ENCODE data around the gene ELMO1. TPM values are rescaled to one million over a fixed set of nuclear protein-coding genes. Genes with fewer than 3 reads are reported as not detected.
A peak's percentile ranks its signal among the peaks of the same experiment; 100 is the strongest.

Gene ELMO1
- total and polyA plus RNA-seq, 2 of the 13 experiments (the other 11 are each of a cell fraction or from before 2014, with no cell fraction given) = 0.11 to 0.17 TPM

DNA sequence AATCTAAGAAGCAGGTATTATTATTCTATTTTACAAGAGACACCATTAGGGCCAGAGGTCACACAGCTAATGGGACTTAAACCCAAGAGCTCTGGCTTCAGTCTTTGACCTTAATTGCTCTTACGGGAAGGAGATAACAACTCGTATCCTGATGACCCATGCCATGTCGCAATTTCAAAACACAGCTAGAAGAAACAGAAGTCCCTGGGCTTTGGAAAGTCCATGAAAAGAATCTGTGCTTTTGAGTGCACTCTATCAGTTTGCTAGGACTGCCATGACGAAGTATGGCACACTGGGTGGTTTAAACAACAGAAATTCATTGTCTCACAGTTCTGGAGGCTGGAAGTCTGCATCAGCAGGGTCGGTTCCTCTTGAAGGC, 476.5 kb downstream of the ELMO1 start (continued):
- TF ChIP-seq, protein P1, sequence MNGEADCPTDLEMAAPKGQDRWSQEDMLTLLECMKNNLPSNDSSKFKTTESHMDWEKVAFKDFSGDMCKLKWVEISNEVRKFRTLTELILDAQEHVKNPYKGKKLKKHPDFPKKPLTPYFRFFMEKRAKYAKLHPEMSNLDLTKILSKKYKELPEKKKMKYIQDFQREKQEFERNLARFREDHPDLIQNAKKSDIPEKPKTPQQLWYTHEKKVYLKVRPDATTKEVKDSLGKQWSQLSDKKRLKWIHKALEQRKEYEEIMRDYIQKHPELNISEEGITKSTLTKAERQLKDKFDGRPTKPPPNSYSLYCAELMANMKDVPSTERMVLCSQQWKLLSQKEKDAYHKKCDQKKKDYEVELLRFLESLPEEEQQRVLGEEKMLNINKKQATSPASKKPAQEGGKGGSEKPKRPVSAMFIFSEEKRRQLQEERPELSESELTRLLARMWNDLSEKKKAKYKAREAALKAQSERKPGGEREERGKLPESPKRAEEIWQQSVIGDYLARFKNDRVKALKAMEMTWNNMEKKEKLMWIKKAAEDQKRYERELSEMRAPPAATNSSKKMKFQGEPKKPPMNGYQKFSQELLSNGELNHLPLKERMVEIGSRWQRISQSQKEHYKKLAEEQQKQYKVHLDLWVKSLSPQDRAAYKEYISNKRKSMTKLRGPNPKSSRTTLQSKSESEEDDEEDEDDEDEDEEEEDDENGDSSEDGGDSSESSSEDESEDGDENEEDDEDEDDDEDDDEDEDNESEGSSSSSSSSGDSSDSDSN (CRISPR knock-in tag; IDR thresholded peaks at IDR 0.05) = no peak; the same call in 1 of the 2 replicates
- TF ChIP-seq MYNN (CRISPR knock-in tag; IDR thresholded peaks at IDR 0.05; ENCODE audit: low read depth) = no peak
- TF ChIP-seq, protein P2, sequence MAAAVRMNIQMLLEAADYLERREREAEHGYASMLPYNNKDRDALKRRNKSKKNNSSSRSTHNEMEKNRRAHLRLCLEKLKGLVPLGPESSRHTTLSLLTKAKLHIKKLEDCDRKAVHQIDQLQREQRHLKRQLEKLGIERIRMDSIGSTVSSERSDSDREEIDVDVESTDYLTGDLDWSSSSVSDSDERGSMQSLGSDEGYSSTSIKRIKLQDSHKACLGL (CRISPR knock-in tag; IDR thresholded peaks at IDR 0.05) = no peak
- peak; percentile 22; the same call in 1 of the 2 replicates for TF ChIP-seq YEATS2 (CRISPR knock-in tag; IDR thresholded peaks at IDR 0.05; ENCODE audit: borderline replicate concordance)
- TF ChIP-seq HNF4G (IDR thresholded peaks at IDR 0.05; ENCODE audit: borderline replicate concordance, low read depth, low read length) = peak; percentile 71
- no peak for TF ChIP-seq HNF4G (CRISPR knock-in tag; IDR thresholded peaks at IDR 0.05; ENCODE audit: borderline replicate concordance, low read depth)
- no peak for TF ChIP-seq ZNF724P (CRISPR knock-in tag; IDR thresholded peaks at IDR 0.05; ENCODE audit: borderline replicate concordance)
- TF ChIP-seq ELF3 (CRISPR knock-in tag; IDR thresholded peaks at IDR 0.05) = peak; percentile 74
- TF ChIP-seq, protein P3, sequence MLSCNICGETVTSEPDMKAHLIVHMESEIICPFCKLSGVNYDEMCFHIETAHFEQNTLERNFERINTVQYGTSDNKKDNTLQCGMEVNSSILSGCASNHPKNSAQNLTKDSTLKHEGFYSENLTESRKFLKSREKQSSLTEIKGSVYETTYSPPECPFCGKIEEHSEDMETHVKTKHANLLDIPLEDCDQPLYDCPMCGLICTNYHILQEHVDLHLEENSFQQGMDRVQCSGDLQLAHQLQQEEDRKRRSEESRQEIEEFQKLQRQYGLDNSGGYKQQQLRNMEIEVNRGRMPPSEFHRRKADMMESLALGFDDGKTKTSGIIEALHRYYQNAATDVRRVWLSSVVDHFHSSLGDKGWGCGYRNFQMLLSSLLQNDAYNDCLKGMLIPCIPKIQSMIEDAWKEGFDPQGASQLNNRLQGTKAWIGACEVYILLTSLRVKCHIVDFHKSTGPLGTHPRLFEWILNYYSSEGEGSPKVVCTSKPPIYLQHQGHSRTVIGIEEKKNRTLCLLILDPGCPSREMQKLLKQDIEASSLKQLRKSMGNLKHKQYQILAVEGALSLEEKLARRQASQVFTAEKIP (CRISPR knock-in tag; IDR thresholded peaks at IDR 0.05; ENCODE audit: borderline replicate concordance) = no peak
- TF ChIP-seq KDM4B (CRISPR knock-in tag; IDR thresholded peaks at IDR 0.05) = no peak; the same call in 1 of the 2 replicates
- TF ChIP-seq ZNF780A (CRISPR knock-in tag; IDR thresholded peaks at IDR 0.05) = no peak
- no peak for TF ChIP-seq SP2 (CRISPR knock-in tag; IDR thresholded peaks at IDR 0.05)
- TF ChIP-seq ATRX (CRISPR knock-in tag; IDR thresholded peaks at IDR 0.05; ENCODE audit: borderline replicate concordance) = no peak
- TF ChIP-seq ZNF232 (CRISPR knock-in tag; IDR thresholded peaks at IDR 0.05; ENCODE audit: borderline replicate concordance) = no peak
- TF ChIP-seq HOXD1 (CRISPR knock-in tag; IDR thresholded peaks at IDR 0.05) = peak; percentile 70; the same call in 1 of the 2 replicates
- TF ChIP-seq, protein P4, sequence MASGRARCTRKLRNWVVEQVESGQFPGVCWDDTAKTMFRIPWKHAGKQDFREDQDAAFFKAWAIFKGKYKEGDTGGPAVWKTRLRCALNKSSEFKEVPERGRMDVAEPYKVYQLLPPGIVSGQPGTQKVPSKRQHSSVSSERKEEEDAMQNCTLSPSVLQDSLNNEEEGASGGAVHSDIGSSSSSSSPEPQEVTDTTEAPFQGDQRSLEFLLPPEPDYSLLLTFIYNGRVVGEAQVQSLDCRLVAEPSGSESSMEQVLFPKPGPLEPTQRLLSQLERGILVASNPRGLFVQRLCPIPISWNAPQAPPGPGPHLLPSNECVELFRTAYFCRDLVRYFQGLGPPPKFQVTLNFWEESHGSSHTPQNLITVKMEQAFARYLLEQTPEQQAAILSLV (CRISPR knock-in tag; IDR thresholded peaks at IDR 0.05; ENCODE audit: borderline replicate concordance) = no peak
- TF ChIP-seq RELA (CRISPR knock-in tag; IDR thresholded peaks at IDR 0.05) = no peak
- no peak for TF ChIP-seq ZFP41 (CRISPR knock-in tag; IDR thresholded peaks at IDR 0.05; ENCODE audit: borderline replicate concordance)
- TF ChIP-seq, protein P5, sequence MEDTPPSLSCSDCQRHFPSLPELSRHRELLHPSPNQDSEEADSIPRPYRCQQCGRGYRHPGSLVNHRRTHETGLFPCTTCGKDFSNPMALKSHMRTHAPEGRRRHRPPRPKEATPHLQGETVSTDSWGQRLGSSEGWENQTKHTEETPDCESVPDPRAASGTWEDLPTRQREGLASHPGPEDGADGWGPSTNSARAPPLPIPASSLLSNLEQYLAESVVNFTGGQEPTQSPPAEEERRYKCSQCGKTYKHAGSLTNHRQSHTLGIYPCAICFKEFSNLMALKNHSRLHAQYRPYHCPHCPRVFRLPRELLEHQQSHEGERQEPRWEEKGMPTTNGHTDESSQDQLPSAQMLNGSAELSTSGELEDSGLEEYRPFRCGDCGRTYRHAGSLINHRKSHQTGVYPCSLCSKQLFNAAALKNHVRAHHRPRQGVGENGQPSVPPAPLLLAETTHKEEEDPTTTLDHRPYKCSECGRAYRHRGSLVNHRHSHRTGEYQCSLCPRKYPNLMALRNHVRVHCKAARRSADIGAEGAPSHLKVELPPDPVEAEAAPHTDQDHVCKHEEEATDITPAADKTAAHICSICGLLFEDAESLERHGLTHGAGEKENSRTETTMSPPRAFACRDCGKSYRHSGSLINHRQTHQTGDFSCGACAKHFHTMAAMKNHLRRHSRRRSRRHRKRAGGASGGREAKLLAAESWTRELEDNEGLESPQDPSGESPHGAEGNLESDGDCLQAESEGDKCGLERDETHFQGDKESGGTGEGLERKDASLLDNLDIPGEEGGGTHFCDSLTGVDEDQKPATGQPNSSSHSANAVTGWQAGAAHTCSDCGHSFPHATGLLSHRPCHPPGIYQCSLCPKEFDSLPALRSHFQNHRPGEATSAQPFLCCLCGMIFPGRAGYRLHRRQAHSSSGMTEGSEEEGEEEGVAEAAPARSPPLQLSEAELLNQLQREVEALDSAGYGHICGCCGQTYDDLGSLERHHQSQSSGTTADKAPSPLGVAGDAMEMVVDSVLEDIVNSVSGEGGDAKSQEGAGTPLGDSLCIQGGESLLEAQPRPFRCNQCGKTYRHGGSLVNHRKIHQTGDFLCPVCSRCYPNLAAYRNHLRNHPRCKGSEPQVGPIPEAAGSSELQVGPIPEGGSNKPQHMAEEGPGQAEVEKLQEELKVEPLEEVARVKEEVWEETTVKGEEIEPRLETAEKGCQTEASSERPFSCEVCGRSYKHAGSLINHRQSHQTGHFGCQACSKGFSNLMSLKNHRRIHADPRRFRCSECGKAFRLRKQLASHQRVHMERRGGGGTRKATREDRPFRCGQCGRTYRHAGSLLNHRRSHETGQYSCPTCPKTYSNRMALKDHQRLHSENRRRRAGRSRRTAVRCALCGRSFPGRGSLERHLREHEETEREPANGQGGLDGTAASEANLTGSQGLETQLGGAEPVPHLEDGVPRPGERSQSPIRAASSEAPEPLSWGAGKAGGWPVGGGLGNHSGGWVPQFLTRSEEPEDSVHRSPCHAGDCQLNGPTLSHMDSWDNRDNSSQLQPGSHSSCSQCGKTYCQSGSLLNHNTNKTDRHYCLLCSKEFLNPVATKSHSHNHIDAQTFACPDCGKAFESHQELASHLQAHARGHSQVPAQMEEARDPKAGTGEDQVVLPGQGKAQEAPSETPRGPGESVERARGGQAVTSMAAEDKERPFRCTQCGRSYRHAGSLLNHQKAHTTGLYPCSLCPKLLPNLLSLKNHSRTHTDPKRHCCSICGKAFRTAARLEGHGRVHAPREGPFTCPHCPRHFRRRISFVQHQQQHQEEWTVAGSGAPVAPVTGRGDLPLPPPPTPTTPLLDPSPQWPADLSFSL (CRISPR knock-in tag; IDR thresholded peaks at IDR 0.05) = no peak

Data from HepG2 (cell line).